B cell (primary cell): ENCODE data around the gene MID1IP1. TPM values are rescaled to one million over a fixed set of nuclear protein-coding genes. Genes with fewer than 3 reads are reported as not detected.

ENCODE experiments used
- ATAC-seq: fragments of 200-7000 bp; cut with Tn5 transposase; one replicate; pipeline ENCODE4 v1.10.0; 2021; ENCODE audit warnings: low read depth, mild to moderate bottlenecking, moderate number of reproducible peaks, moderate library complexity
- CTCF ChIA-PET: fragments of 350-600 bp; sonication (Branson Sonifier 250); formaldehyde crosslinking; loops from one replicate; lab custom pipeline; 2021; ENCODE audit warnings: antibody characterized with exemption, inconsistent platforms; lab: Charles Lee
- POLR2A ChIA-PET: fragments of 350-600 bp; sonication (Branson Sonifier 250); formaldehyde crosslinking; loops from one replicate; lab custom pipeline; 2021; ENCODE audit warnings: antibody characterized with exemption; lab: Charles Lee
- DNase-seq: peaks from one replicate; pipeline ENCODE4 v3.0.0; 2013
- H2AFZ ChIP-seq: 2 replicates; pipeline ENCODE4 v1.6.1; 2012; ENCODE audit warnings: mild to moderate bottlenecking, low read depth, low read length; ENCODE audit not compliant: insufficient read depth, poor library complexity, severe bottlenecking
- H3K27ac ChIP-seq, 2 donors: 1 replicate in 1 of 2; 2 replicates in 1 of 2; pipeline ENCODE4 v1.5.1; 2012 to 2013; ENCODE audit warnings: low read length in 2 of 2, mild to moderate bottlenecking in 2 of 2, moderate library complexity in 1 of 2
- H3K27me3 ChIP-seq, 4 experiments: fragments of 200-600 bp in 1 of 4; sonication (generic) in 1 of 4; replicated peaks in 1 of 4; 1 replicate in 2 of 4; 2 replicates in 2 of 4; pipeline versions ENCODE4 v1.6.1 to v1.7.0; 2013 to 2016; ENCODE audit warnings: low read length in 3 of 4, mild to moderate bottlenecking in 2 of 4, mixed read lengths in 1 of 4, moderate library complexity in 1 of 4; ENCODE audit not compliant: insufficient read depth in 4 of 4, control insufficient read depth in 3 of 4; ENCODE audit errors: control extremely low read depth in 1 of 4
- H3K36me3 ChIP-seq, 2 experiments: replicated peaks in 1 of 2; 1 replicate in 1 of 2; 2 replicates in 1 of 2; pipeline versions ENCODE4 v1.6.1 to v1.7.1; 2013; ENCODE audit warnings: low read length in 1 of 2; ENCODE audit not compliant: insufficient read depth in 2 of 2, control insufficient read depth in 1 of 2; ENCODE audit errors: control extremely low read depth in 1 of 2, extremely low read depth in 1 of 2
- H3K4me1 ChIP-seq, 2 donors: fragments of 200-600 bp in 1 of 2; sonication (generic) in 1 of 2; 1 replicate in 1 of 2; 2 replicates in 1 of 2; pipeline versions ENCODE4 v1.5.1 to v1.6.1; 2013 to 2017; ENCODE audit warnings: low read length in 2 of 2; ENCODE audit not compliant: control insufficient read depth in 2 of 2, insufficient read depth in 2 of 2
- H3K4me2 ChIP-seq: replicated peaks from 2 replicates; pipeline ENCODE3; 2012; ENCODE audit warnings: mild to moderate bottlenecking, low read depth, low read length; ENCODE audit not compliant: poor library complexity, severe bottlenecking
- H3K4me3 ChIP-seq, 5 experiments: fragments of 200-600 bp in 1 of 5; sonication (generic) in 1 of 5; 1 replicate in 3 of 5; 2 replicates in 2 of 5; pipeline versions ENCODE4 v1.5.1 to v1.7.0; 2011 to 2016; ENCODE audit warnings: low read length in 4 of 5, mild to moderate bottlenecking in 4 of 5, low read depth in 2 of 5, control low read depth in 1 of 5, moderate library complexity in 1 of 5; ENCODE audit not compliant: insufficient read depth in 1 of 5; ENCODE audit errors: control extremely low read depth in 1 of 5, extremely low read depth in 1 of 5
- H3K79me2 ChIP-seq: fragments of 200-600 bp; sonication (generic); one replicate; pipeline ENCODE4 v1.6.0; 2016; ENCODE audit warnings: low read length; ENCODE audit not compliant: control insufficient read depth, insufficient read depth
- H3K9ac ChIP-seq: fragments of 200-600 bp; sonication (generic); 2 replicates; pipeline ENCODE4 v1.6.1; 2017; ENCODE audit warnings: mild to moderate bottlenecking, low read length, moderate library complexity
- H3K9me3 ChIP-seq, 3 donors: one replicate each; pipeline versions ENCODE4 v1.6.1 to v1.7.1; 2013; ENCODE audit warnings: low read length in 2 of 3; ENCODE audit not compliant: control insufficient read depth in 2 of 3, insufficient read depth in 1 of 3; ENCODE audit errors: control extremely low read depth in 1 of 3
- H4K20me1 ChIP-seq: 2 replicates; pipeline ENCODE4 v1.6.0; 2012; ENCODE audit warnings: mild to moderate bottlenecking, low read length; ENCODE audit not compliant: insufficient read depth, control insufficient read depth, poor library complexity, severe bottlenecking
- H3K27ac Mint-ChIP-seq: one replicate; pipeline ENCODE4 v1.8.0; 2021; ENCODE audit warnings: mixed read lengths
- H3K27me3 Mint-ChIP-seq: one replicate; pipeline ENCODE4 v1.8.0; 2021; ENCODE audit warnings: mixed read lengths
- H3K4me1 Mint-ChIP-seq: one replicate; pipeline ENCODE4 v1.8.0; 2021; ENCODE audit warnings: mixed read lengths
- H3K4me3 Mint-ChIP-seq: one replicate; pipeline ENCODE4 v1.8.0; 2021; ENCODE audit warnings: mixed read lengths
- H3K9me3 Mint-ChIP-seq: one replicate; pipeline ENCODE4 v1.8.0; 2022; ENCODE audit warnings: mixed read lengths; ENCODE audit not compliant: insufficient read depth
- CTCF ChIP-seq: fragments of 200-600 bp; IDR thresholded peaks from one replicate; pipeline ENCODE4 v1.8.0; 2022; ENCODE audit warnings: antibody characterized with exemption, mild to moderate bottlenecking
- EZH2 ChIP-seq: IDR thresholded peaks from 2 replicates; pipeline ENCODE4 v1.6.1; 2012; ENCODE audit warnings: borderline replicate concordance, low read depth, mild to moderate bottlenecking, moderate library complexity, low read length; ENCODE audit not compliant: insufficient read depth, poor library complexity, severe bottlenecking
- WGBS: methylation state at CpG from one replicate; pipeline ENCODE4 v1.1.5; 2013; ENCODE audit warnings: missing lambda C conversion rate; ENCODE audit not compliant: insufficient coverage; 5-methylcytosine and 5-hydroxymethylcytosine counted together
- intact Hi-C: fragments of 100-400 bp; cut with micrococcal nuclease; formaldehyde crosslinking; loops from one replicate; pipeline ENCODE4 v1.10.0; 2022
- polyA plus RNA-seq: library from polyadenylated mRNA; depleted of rRNA; stranded (reverse); fragments of >200 nt; gene quantifications from 2 replicates; pipeline ENCODE4 v1.2.3, GENCODE V29; 2012
- total RNA-seq, 2 donors: library from RNA; stranded (reverse); fragments of 120-200 nt in 1 of 2; gene quantifications; 1 replicate in 1 of 2; 2 replicates in 1 of 2; pipeline versions ENCODE4 v1.2.3 to v1.2.4, GENCODE V29; 2013 to 2022

MID1IP1 gene
- total and polyA plus RNA-seq, 2 donors (not counting 1 experiment from before 2014, with no cell fraction given): 28.2 to 46.2 TPM

GRCh38 chrX:38804682-38805431 is 3.6 kb downstream of the MID1IP1 start:
- ChIA-PET CTCF (interaction anchor here (1.2 to 3.3 kb wide), 3 partner anchors 29 to 75 kb away, joined by 6 to 15 read pairs (median 7); no protein-coding TSS in a partner anchor), POLR2A (interaction anchor here (0.7 to 4.2 kb wide), 2 partner anchors 75 to 224 kb away, joined by 8 to 41 read pairs; no protein-coding TSS in a partner anchor)
- Histone ChIP-seq H3K9me3 (no peaks in the 10 kb centered on the region), H3K4me2 (peak overlapping the region; percentile 78), H2AFZ (peak overlapping the region; percentile 75), H3K27ac (peak overlapping the region; percentile 78 to 82), H4K20me1 (no peaks in the 10 kb centered on the region), H3K4me3 (peak overlapping the region; percentile 41 to 69 (median 64)), H3K4me1 (peaks cover 21 to 34% of the 10 kb centered on the region in 2 donors), H3K9ac (peak overlapping the region; percentile 66), H3K79me2 (peaks cover 15% of the 10 kb centered on the region), H3K36me3 (no peaks in the 10 kb centered on the region), H3K27me3 (no peaks in the 10 kb centered on the region)
- Mint-ChIP-seq H3K9me3 (no peaks in the 10 kb centered on the region), H3K4me1 (peaks cover 39% of the 10 kb centered on the region), H3K27ac (peak overlapping the region; percentile 88), H3K27me3 (peaks cover 3% of the 10 kb centered on the region), H3K4me3 (peak overlapping the region; percentile 91)
- intact Hi-C loops: loop anchor here (2.0 to 10.0 kb wide), 3 partner anchors 76 to 1370 kb away; no protein-coding TSS in a partner anchor
- TF ChIP-seq EZH2 (no peak), CTCF (no peak)
- under 1% methylated on average over 44 of the region's 66 CpGs for WGBS
- DNase-seq: no peak
- peak; percentile 3 for ATAC-seq
